PFSK-1 (cell line): ENCODE data around the gene CCK.

Source experiments
- POLR2AphosphoS5 ChIP-seq: IDR thresholded peaks from 2 replicates; pipeline ENCODE4 v1.6.1; 2012; ENCODE audit warnings: low read depth, mild to moderate bottlenecking, control low read depth, low read length, moderate library complexity
- SIN3A ChIP-seq: IDR thresholded peaks from 2 replicates; pipeline ENCODE4 v1.6.1; 2012; ENCODE audit warnings: mild to moderate bottlenecking, low read length, moderate library complexity, borderline replicate concordance; ENCODE audit not compliant: insufficient read depth

DNA sequence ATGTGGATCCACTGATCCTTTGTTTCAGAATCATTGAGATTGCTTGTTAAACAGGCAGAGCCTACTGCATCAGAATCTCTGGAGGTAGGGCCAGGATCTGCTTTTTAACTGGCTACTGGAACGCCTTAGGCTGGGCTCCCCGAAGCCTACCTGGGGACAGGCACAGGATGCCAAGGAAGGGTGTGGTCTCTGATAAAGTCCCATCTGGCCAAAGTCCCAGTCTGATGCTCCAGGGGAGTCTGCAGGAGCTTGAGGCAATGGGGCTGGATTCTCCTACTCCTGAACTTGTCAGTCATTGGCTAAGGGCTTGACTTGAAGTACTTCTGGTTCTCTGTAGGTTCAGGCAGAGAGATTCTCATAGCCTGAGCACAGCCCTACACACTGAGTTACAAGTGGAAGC is 22.4 kb upstream of the CCK start:
- TF ChIP-seq POLR2AphosphoS5 (no peak), SIN3A (no peak)
